NCI-H1436 (cell line): ENCODE data around the gene ZSCAN16.
"Not testable (repeated sequence)": the region's sequence is repeated elsewhere in the genome, so short reads cannot be mapped to it uniquely, and the experiment has no call there.

Experiments
- DNase-seq: peaks from one replicate; lab custom pipeline; 2025; lab: John Stamatoyannopoulos, UW

Gene ZSCAN16

GRCh38 chr6:28124350-28124970, at the start of gene ZSCAN16:
ZSCAN16 (plus strand) TSS chr6:28124609; CDS start chr6:28125444, 835 bp downstream.
- DNase-seq = peak; percentile 80

GRCh38 chr6:28078050-28078449, 46.4 kb upstream of the ZSCAN16 start:
- no peak for DNase-seq

- no peak for DNase-seq
Measured at GRCh38 chr6:28078836-28079235, 45.6 kb upstream of the ZSCAN16 start.

- DNase-seq = not testable (repeated sequence)
Measured at GRCh38 chr6:28080381-28080630, 44.1 kb upstream of the ZSCAN16 start, which contains the start of gene ZNF165. ZNF165 (plus strand) TSS chr6:28080568; CDS start chr6:28085481, 4,913 bp downstream.

- peak; percentile 90 for DNase-seq
Measured at GRCh38 chr6:28080631-28081485, 43.6 kb upstream of the ZSCAN16 start.

- no peak for DNase-seq
Measured at GRCh38 chr6:28081486-28081751, 43.0 kb upstream of the ZSCAN16 start.

GRCh38 chr6:28082939-28083338, 41.5 kb upstream of the ZSCAN16 start:
- no peak for DNase-seq

GRCh38 chr6:28089054-28089453, 35.4 kb upstream of the ZSCAN16 start:
- DNase-seq = no peak

- DNase-seq = no peak
Measured at GRCh38 chr6:28090917-28091586, 33.4 kb upstream of the ZSCAN16 start.

GRCh38 chr6:28102222-28102621, 22.2 kb upstream of the ZSCAN16 start:
- not testable (repeated sequence) for DNase-seq

GRCh38 chr6:28102699-28103098, 21.7 kb upstream of the ZSCAN16 start:
- not testable (repeated sequence) for DNase-seq

GRCh38 chr6:28104392-28105244, 19.8 kb upstream of the ZSCAN16 start:
- peak; percentile 65 for DNase-seq

GRCh38 chr6:28105245-28105639, 19.2 kb upstream of the ZSCAN16 start:
- DNase-seq = no peak

- DNase-seq = no peak
Measured at GRCh38 chr6:28107506-28107905, 16.9 kb upstream of the ZSCAN16 start.

- no peak for DNase-seq
Measured at GRCh38 chr6:28111964-28112363, 12.4 kb upstream of the ZSCAN16 start.

- DNase-seq = no peak
Measured at GRCh38 chr6:28115799-28116198, 8.6 kb upstream of the ZSCAN16 start.

- no peak for DNase-seq
Measured at GRCh38 chr6:28117386-28118050, 6.9 kb upstream of the ZSCAN16 start.

- no peak for DNase-seq
Measured at GRCh38 chr6:28118217-28118616, 6.2 kb upstream of the ZSCAN16 start.

- DNase-seq = no peak
Measured at GRCh38 chr6:28121876-28122275, 2.5 kb upstream of the ZSCAN16 start.

- DNase-seq = not testable (repeated sequence)
Measured at GRCh38 chr6:28122283-28122682, 2.1 kb upstream of the ZSCAN16 start.

GRCh38 chr6:28124971-28125353, 553 bp downstream of the ZSCAN16 start:
- DNase-seq = no peak

- DNase-seq = no peak
Measured at GRCh38 chr6:28125401-28125800, 992 bp downstream of the ZSCAN16 start.
